NCI-H2107 treated with DMSO at 0.1 percent for 48 hours (cell line): ENCODE data around the gene EIF4G3.
A peak's percentile ranks its signal among the peaks of the same experiment; 100 is the strongest.

Experiments
- DNase-seq: peaks from one replicate; lab custom pipeline; 2025; ENCODE audit not compliant: unreplicated experiment; lab: John Stamatoyannopoulos, UW

EIF4G3 gene

GRCh38 chr1:20999525-21000244 lies 177.0 kb downstream of the EIF4G3 start:
- no peak for DNase-seq

- no peak for DNase-seq
Observed at GRCh38 chr1:20998826-20999225, 177.9 kb downstream of the EIF4G3 start.

GRCh38 chr1:20997602-20998224 lies 179.0 kb downstream of the EIF4G3 start:
- no peak for DNase-seq

GRCh38 chr1:20996554-20996953 lies 180.1 kb downstream of the EIF4G3 start:
- DNase-seq: no peak

GRCh38 chr1:20993716-20994575 lies 182.8 kb downstream of the EIF4G3 start:
- no peak for DNase-seq

GRCh38 chr1:20992322-20993056 lies 184.2 kb downstream of the EIF4G3 start:
- peak; percentile 9 for DNase-seq

DNA sequence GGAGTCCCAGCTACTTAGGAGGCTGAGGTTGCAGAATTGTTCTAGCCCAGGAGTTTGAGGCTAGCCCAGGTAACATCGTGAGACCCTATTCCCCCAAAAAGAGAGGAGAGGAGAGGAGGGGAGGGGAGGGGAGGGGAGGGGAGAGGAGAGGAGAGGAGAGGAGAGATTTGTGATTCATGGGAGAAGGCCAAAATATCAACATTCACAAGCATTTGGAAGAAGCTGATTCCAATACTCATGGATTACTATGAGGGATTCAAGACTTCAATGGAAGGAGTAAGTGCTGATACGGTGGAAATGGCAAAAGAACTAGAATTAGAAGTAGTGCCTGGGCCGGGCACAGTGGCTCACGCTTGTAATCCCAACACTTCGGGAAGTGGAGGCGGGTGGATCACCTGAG lies 187.8 kb downstream of the EIF4G3 start:
- DNase-seq: no peak

GRCh38 chr1:20987831-20988825 lies 188.6 kb downstream of the EIF4G3 start:
- no peak for DNase-seq

DNA sequence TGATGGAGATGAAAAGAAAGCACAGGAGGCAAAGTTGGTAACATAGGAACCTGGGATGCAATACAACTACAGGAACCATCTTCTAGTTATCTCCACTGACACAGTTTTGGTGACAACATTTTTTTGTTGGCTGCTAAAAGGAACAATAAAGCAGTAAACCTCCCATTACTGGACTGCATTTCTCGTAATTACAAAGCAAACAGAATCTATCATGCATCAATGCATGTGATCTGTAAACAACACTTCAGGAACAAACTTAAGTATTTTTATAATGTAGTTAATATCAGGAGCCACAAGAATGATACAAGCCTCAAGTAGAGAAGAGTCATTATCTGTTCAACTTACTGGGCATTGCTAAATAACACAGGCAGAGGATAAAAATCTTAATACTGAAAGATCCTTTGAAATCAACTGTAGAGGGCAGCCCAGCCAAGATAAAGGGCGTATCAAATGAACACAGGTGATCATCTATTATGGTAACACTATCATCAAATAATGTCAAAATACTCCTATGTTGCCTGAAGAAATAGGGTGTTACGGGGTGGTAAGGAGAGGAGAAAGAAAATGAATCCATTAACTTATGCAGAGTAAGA lies 193.3 kb downstream of the EIF4G3 start:
- peak; percentile 29 for DNase-seq

- no peak for DNase-seq
Observed at GRCh38 chr1:20982316-20982715, 194.4 kb downstream of the EIF4G3 start.

DNA sequence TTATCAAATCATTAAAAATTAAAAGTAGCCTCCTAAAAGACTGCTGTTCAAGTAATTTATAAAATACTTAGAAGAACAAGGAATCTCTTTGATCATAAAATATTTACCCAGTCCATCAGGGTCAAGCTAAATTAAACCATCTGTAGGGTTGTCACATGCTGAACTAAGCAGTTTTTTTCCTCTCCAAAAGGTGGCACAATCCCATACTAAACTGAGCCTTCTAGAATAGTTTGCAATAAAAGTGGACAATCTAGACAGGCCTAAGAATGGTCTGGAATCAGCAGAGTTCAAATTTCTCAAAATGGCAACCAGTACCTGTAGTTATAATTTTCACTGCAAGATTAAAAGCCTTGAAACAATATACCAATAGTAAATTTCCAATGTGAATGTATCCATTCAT lies 194.8 kb downstream of the EIF4G3 start:
- no peak for DNase-seq

GRCh38 chr1:20980051-20980450 lies 196.6 kb downstream of the EIF4G3 start:
- no peak for DNase-seq

DNA sequence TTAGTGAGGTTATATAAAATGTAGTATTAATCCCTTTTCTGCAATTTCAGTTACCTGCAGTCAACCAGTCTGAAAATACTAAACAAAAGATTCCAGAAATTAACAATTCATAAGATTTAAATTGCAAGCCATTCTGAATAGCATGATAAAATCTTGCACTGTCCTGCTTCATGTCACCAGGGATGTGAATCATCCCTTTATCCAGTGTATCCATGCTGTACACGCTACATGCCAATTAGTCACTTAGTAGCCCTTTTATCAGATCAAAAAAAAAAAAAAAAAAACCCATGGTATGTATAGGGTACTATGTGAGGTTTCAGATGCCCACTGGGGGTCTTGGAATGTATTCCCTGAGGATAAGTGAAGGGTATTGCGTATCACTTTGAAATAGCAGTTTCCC lies 198.3 kb downstream of the EIF4G3 start:
- no peak for DNase-seq

- no peak for DNase-seq
Observed at GRCh38 chr1:20975668-20976067, 201.0 kb downstream of the EIF4G3 start.

DNA sequence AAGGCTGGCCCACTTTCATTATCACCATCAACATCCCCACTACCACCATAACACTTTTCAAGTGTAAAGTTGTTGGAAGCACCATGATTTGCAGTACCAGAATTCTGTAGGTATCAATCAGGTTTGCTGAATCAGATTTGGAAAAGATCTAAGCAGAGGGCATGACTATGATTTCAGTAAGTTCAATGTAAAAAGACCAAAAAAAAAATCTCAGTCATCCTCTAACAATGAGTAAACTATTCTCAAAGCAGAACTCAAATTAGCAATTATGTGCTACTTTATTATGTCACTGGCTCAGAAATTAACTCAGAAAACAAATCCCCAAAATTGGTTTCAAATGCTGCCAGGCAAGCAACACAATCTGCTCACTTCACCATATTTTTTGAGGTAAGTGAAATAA lies 201.7 kb downstream of the EIF4G3 start:
- no peak for DNase-seq

DNA sequence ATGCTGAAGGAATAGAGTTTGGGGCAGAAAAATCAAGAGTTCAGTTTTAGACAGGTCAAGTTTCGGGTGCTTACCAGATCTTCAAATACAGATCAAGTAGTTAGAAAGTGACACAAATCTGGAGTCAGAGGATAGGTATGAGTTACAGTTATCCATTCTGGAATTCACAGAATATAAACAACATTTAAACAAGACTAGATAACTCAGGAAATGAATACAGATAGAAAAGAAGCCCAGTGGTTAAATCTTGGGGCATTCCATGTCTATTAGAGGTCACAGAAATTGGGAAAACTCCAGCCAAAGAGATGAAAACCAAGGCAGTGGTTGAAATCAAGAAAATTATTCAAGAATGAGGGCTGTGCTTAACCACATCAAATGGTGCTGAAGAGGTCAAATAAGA lies 202.6 kb downstream of the EIF4G3 start:
- no peak for DNase-seq

DNA sequence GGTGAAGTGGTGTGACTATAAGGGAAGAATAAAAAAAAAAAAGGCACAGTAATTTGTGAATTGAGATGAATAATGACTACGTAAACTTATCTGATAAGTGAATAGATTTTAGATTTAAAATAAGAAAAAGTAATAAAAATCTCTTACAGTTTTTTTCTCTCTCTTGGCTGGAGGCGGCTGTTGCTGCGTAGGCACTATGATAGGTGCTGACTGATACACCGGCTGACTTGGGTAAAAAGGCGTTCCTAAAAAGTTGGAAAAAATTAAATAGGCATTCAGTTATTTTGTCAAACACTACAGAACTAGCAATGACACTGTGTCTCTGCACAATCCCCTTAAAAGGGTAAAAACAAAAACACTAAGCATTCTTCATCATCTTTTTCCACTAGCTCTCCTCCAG lies 203.8 kb downstream of the EIF4G3 start:
- DNase-seq: no peak

DNA sequence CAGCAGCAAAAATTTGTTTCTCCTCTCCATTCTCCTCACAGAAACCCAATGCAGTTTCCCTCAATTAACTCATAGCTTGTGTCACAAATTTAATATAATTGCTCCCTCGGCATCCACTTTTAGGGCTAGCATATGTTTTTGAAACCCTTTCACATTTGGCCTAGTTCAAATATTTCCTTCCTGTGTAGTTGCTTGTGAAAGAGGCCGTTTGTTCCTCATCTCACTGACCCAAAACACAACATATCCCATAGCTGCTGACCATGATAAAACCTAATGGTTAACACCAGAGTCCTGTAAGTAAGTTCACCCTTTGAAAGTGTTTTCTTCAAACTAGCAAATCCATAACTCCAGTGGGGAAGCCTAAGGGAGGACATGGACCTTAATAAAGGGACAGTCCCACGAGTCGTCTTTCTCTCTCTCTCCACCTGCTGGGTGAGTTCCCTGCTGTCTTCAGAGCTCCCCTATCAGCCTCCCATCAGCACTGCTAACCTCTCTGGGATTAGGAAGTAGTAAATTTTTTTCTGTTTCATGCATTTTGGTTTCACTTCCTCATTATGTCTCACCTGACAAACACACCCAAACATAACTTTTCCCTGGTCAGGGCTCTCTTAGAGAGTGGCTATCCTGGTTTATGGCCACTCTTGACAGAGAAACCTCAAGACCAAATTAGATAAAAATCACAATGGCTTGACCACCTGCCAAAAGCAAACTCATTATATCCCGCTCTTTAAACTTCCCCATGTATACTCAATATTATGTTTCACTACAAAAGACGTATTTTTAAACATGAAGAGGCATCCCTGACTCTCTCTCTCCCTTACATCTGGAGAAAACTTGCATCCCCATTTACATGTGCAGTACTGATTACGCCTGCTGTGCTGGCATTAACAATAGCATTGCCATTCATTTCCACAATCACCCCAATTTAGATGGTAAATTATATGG lies 211.9 kb downstream of the EIF4G3 start:
- DNase-seq: no peak
